Stimulated activated naive CD8-positive, alpha-beta T cell treated with anti-CD3 and anti-CD28 coated beads, Interleukin-15, amount 100 ng/mL, for 72 hours (primary cell): Measurements from ENCODE around the gene NRP2.

ENCODE experiments used
- ATAC-seq: fragments of 150-1000 bp; cut with Tn5 transposase; 2 replicates; pipeline ENCODE4 v1.10.0; 2021; ENCODE audit warnings: mild to moderate bottlenecking, moderate library complexity
- DNase-seq, 2 donors: peaks; one replicate each; pipeline ENCODE4 v3.0.0; 2021 to 2022
- H3K27ac Mint-ChIP-seq, 2 donors: one replicate each; pipeline ENCODE4 v1.8.0; 2022; ENCODE audit warnings: mild to moderate bottlenecking in 2 of 2, mixed read lengths in 2 of 2, moderate library complexity in 2 of 2
- H3K27me3 Mint-ChIP-seq: one replicate; pipeline ENCODE4 v1.8.0; 2022; ENCODE audit warnings: mixed read lengths
- H3K4me1 Mint-ChIP-seq: one replicate; pipeline ENCODE4 v1.8.0; 2022; ENCODE audit warnings: mild to moderate bottlenecking, mixed read lengths
- H3K4me3 Mint-ChIP-seq, 2 donors: one replicate each; pipeline ENCODE4 v1.8.0; 2022; ENCODE audit warnings: mild to moderate bottlenecking in 2 of 2, mixed read lengths in 2 of 2, moderate library complexity in 1 of 2
- H3K9me3 Mint-ChIP-seq, 2 donors: one replicate each; pipeline ENCODE4 v1.8.0; 2022; ENCODE audit warnings: mixed read lengths in 2 of 2

The NRP2 gene

DNA sequence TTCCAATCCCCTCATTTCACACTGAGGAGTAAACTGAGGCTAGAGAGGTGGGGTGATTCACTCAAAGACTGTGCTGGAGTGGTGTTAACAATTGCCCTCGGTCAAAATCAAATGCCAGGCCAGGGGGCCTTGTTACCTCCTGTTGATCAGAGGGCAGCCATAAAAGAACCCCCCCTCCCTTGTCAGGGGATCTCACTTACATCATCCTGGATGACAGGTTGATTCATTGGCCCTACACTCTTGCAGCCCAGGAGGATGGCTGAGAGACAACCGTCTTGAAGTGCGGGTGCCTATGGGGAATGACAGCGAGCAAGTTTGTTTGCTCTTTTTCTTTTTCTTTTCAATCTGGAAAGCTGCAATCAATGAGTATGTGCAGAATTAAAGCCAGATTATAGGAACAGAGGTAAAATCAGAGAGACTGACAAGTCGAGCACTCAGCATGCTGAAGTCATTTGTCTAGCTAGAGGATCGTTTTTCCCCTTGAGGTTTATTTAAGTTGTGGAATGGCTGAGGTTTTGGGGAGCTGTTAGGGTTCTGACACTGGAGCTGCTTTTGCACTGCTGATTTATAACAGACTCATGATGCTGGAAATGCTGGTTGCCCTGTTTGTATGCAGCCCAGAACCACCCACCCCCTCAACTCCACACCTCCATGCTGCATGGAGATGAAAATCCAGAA lies 26.4 kb upstream of the NRP2 start:
- ATAC-seq: no peak
- H3K9me3 Mint-ChIP-seq: peaks cover 0 to 5% of the 10 kb centered on the region in 2 donors

GRCh38 chr2:205656461-205656860 lies 25.8 kb upstream of the NRP2 start:
- no peak for DNase-seq
- no peak for ATAC-seq
- Mint-ChIP-seq H3K4me1 (peaks cover 17% of the 10 kb centered on the region), H3K4me3 (no peak overlapping the region), H3K27ac (no peak overlapping the region), H3K9me3 (peaks cover 0 to 5% of the 10 kb centered on the region in 2 donors), H3K27me3 (no peaks in the 10 kb centered on the region)

More for the DNA sequence above, 26.4 kb upstream of the NRP2 start:
- no peaks in the 10 kb centered on the region for H3K27me3 Mint-ChIP-seq
- no peak overlapping the region for H3K27ac Mint-ChIP-seq
- DNase-seq: no peak
- H3K4me3 Mint-ChIP-seq: no peak overlapping the region
- H3K4me1 Mint-ChIP-seq: peaks cover 12% of the 10 kb centered on the region

DNA sequence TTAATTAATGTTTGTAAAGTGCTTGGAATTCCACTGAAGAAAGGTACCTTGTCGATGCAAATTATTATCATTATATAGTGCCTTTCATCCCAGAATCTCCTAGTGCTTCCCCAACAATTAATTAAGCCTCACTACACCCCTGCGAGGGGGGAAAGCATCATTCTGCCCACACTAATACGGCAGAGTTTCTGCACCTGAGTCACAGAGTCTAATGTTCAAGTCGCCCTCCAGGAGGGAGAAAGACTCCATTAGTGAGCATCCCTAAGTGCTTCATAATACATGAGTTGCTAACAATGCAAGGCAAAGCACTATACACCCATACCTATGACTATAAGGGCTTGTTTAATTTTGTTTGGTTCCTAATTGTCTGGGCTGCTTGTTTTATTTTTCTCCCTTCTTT lies 25.4 kb upstream of the NRP2 start:
- H3K4me1 Mint-ChIP-seq: peaks cover 20% of the 10 kb centered on the region
- H3K27ac Mint-ChIP-seq: no peak overlapping the region
- peaks cover 0 to 5% of the 10 kb centered on the region in 2 donors for H3K9me3 Mint-ChIP-seq
- ATAC-seq (no peak), DNase-seq (no peak)
- H3K4me3 Mint-ChIP-seq: no peak overlapping the region
- H3K27me3 Mint-ChIP-seq: no peaks in the 10 kb centered on the region

GRCh38 chr2:205657579-205657978 lies 24.7 kb upstream of the NRP2 start:
- no peak for ATAC-seq
- no peak for DNase-seq
- Mint-ChIP-seq H3K27me3 (no peaks in the 10 kb centered on the region), H3K4me1 (peaks cover 26% of the 10 kb centered on the region), H3K4me3 (no peak overlapping the region), H3K9me3 (peaks cover 0 to 5% of the 10 kb centered on the region in 2 donors), H3K27ac (no peak overlapping the region)

DNA sequence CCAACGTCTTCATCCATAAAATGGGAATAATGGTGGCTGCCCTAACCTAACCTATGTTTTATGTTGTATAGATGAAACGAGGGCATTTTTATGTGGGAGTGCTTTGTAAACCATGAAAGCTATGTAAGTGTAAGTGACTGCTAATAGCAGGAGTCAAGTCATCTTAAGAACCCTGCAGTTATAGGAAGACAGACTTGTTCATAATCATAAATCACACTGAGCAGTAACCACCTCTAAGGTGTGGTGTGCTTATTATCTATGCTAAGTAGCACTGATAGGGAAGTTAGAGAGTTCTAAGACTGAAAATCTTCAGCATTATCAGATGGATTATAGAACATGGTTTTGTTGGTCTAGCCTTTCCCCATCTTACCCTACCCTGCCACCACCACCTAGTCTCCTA lies 24.2 kb upstream of the NRP2 start:
- ATAC-seq (no peak), DNase-seq (no peak)
- no peak overlapping the region for H3K27ac Mint-ChIP-seq
- peaks cover 28% of the 10 kb centered on the region for H3K4me1 Mint-ChIP-seq
- no peaks in the 10 kb centered on the region for H3K27me3 Mint-ChIP-seq
- H3K4me3 Mint-ChIP-seq: no peak overlapping the region
- peaks cover 0 to 5% of the 10 kb centered on the region in 2 donors for H3K9me3 Mint-ChIP-seq

- ATAC-seq (no peak), DNase-seq (no peak)
- no peaks in the 10 kb centered on the region for H3K27me3 Mint-ChIP-seq
- peaks cover 33% of the 10 kb centered on the region for H3K4me1 Mint-ChIP-seq
- H3K27ac Mint-ChIP-seq: no peak overlapping the region
- peaks cover 0 to 5% of the 10 kb centered on the region in 2 donors for H3K9me3 Mint-ChIP-seq
- H3K4me3 Mint-ChIP-seq: no peak overlapping the region
Observed at GRCh38 chr2:205658572-205658971, 23.7 kb upstream of the NRP2 start.

DNA sequence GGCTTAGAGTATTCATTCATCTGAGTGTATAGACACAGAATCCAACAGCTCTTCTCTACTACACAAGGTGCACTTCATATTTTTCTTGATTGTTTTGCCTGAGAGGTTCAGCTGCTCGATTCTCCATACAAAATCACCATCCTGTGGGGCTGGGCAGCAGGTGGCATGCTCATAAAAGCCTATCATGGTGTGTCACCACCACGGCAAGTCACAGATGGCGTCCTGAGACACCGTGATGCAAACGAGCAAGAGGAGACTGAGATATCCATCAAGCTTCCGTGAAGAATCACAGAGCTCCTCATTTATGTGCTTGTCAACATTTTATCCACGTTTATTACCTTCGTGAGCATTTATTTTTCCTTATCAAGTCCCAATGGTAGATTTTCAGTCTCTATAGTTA lies 22.4 kb upstream of the NRP2 start:
- no peak for DNase-seq
- Mint-ChIP-seq H3K4me1 (peaks cover 33% of the 10 kb centered on the region), H3K4me3 (peak overlapping the region in 1 of 2 donors; percentile 64), H3K27me3 (no peaks in the 10 kb centered on the region), H3K9me3 (no peaks in the 10 kb centered on the region), H3K27ac (no peak overlapping the region)
- no peak for ATAC-seq

DNA sequence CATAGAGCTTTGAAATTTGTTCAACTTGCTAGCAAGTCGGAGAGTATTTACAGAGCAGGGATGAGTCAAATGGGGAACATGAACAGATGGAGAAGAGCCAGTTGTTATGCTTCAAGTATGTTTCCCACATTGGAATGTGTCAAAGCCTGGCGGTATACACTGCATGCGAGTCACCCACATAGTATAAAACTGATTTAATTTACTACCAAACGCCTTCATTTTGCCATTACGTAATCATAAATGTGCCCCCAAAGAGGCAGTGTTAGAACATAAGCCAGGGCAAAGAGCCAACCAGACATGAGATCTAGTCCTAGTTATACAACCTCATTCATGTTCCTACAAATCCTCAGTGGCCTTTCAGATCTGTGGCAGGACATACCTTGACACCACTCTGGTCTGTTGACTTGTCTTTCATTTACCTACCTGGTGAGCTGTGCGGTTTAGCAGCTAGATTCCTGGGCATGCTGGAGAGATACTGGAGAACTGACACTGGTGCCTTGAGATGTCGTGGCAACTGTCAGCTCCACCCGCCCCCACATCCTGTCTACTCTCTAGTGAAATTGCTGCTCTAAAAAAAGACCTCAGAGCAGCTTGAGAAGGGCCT lies 21.7 kb upstream of the NRP2 start:
- peaks cover 33% of the 10 kb centered on the region for H3K4me1 Mint-ChIP-seq
- no peaks in the 10 kb centered on the region for H3K27me3 Mint-ChIP-seq
- DNase-seq (peak; percentile 35 to 36), ATAC-seq (peak; percentile 87)
- no peaks in the 10 kb centered on the region for H3K9me3 Mint-ChIP-seq
- peak overlapping the region in 1 of 2 donors; percentile 42 for H3K27ac Mint-ChIP-seq
- H3K4me3 Mint-ChIP-seq: peak overlapping the region; percentile 26 to 64

- DNase-seq (no peak), ATAC-seq (no peak)
- H3K4me1 Mint-ChIP-seq: peaks cover 33% of the 10 kb centered on the region
- H3K9me3 Mint-ChIP-seq: no peaks in the 10 kb centered on the region
- no peaks in the 10 kb centered on the region for H3K27me3 Mint-ChIP-seq
- H3K27ac Mint-ChIP-seq: no peak overlapping the region
- H3K4me3 Mint-ChIP-seq: peak overlapping the region in 1 of 2 donors; percentile 64
Observed at GRCh38 chr2:205661281-205661680, 21.0 kb upstream of the NRP2 start.

- Mint-ChIP-seq H3K4me1 (peaks cover 33% of the 10 kb centered on the region), H3K27me3 (no peaks in the 10 kb centered on the region), H3K4me3 (no peak overlapping the region), H3K27ac (no peak overlapping the region), H3K9me3 (peaks cover under 1 to 2% of the 10 kb centered on the region in 2 donors)
- DNase-seq: no peak
- no peak for ATAC-seq
Observed at GRCh38 chr2:205662206-205662965, 19.9 kb upstream of the NRP2 start.

DNA sequence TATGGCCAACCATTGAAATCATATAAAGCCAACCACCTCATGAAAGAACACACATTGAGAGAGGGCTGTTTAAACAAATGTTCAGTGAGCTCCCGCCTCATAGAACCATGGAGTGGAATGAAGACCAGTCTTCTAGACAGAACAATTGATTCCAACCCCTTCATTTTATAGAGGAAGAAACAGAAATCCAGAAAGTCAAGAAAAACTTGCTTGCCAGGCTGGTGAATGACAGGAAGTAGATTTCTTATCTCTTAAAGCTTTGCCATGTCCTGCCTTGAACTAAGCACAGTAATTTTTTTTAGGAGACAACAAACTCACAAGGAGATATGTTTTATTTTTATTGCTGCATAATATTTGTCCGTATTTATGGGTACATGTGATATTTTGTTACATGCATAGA lies 16.5 kb upstream of the NRP2 start:
- Mint-ChIP-seq H3K4me3 (no peak overlapping the region), H3K27ac (no peak overlapping the region), H3K27me3 (no peaks in the 10 kb centered on the region), H3K4me1 (peaks cover 23% of the 10 kb centered on the region), H3K9me3 (peaks cover 17% of the 10 kb centered on the region in 2 donors)
- DNase-seq: no peak
- no peak for ATAC-seq

- no peak for ATAC-seq
- no peak for DNase-seq
- H3K27ac Mint-ChIP-seq: no peak overlapping the region
- H3K4me1 Mint-ChIP-seq: no peaks in the 10 kb centered on the region
- no peaks in the 10 kb centered on the region for H3K27me3 Mint-ChIP-seq
- H3K4me3 Mint-ChIP-seq: no peak overlapping the region
- peaks cover 17% of the 10 kb centered on the region in 2 donors for H3K9me3 Mint-ChIP-seq
Observed at GRCh38 chr2:205670292-205670691, 12.0 kb upstream of the NRP2 start.

- no peak for ATAC-seq
- DNase-seq: no peak
- Mint-ChIP-seq H3K9me3 (peaks cover 6 to 8% of the 10 kb centered on the region in 2 donors), H3K4me1 (peaks cover 3% of the 10 kb centered on the region), H3K27ac (no peak overlapping the region), H3K27me3 (no peaks in the 10 kb centered on the region), H3K4me3 (no peak overlapping the region)
Observed at GRCh38 chr2:205673312-205673711, 9.0 kb upstream of the NRP2 start.

- DNase-seq (no peak), ATAC-seq (no peak)
- Mint-ChIP-seq H3K27ac (no peak overlapping the region), H3K4me3 (no peak overlapping the region), H3K4me1 (peaks cover 18% of the 10 kb centered on the region), H3K27me3 (peaks cover 14% of the 10 kb centered on the region), H3K9me3 (no peaks in the 10 kb centered on the region)
Observed at GRCh38 chr2:205675861-205676516, 6.3 kb upstream of the NRP2 start.

DNA sequence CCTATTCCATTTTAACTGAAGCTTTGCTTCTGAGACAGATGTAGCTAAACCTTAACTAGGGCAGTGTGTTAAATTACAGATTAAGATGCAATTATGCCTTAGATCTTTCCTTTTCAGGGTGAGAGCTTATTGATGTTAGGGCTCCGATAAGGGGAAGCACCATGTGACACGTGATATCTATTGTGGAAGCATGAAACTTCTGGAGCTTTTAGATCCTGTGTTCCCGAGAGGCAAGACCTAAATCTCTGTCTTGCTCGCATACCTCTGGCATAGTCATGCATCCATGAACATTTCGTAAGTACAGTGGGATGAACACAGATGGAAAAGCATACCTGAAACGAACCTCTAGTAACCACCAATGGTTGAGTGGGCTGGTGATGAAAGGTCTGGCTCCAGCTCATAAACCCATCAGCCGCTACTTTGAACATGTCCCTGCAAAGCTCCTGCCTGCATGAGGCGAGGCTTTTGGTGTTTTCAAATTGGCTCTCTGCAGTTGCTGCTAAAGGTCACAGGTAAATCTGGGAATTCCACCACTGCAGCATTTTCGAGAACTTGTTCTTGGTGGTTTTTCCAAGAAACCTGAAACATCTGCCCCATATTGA lies 3.7 kb upstream of the NRP2 start:
- ATAC-seq (no peak), DNase-seq (no peak)
- H3K4me3 Mint-ChIP-seq: no peak overlapping the region
- H3K27me3 Mint-ChIP-seq: peaks cover 40% of the 10 kb centered on the region
- no peak overlapping the region for H3K27ac Mint-ChIP-seq
- H3K9me3 Mint-ChIP-seq: no peaks in the 10 kb centered on the region
- peaks cover 34% of the 10 kb centered on the region for H3K4me1 Mint-ChIP-seq
